Body of pancreas (tissue), 4 donors: Measurements from ENCODE around the gene POLR1A. TPM values are rescaled to one million over a fixed set of nuclear protein-coding genes. Genes with fewer than 3 reads are reported as not detected.

Experiments
- ATAC-seq: fragments of 150-250 bp; one replicate; pipeline ENCODE4 v1.9.1; 2016
- DNase-seq, 4 donors: peaks; one replicate each; pipeline ENCODE4 v3.0.0-alpha.2; 2019
- H3K27ac ChIP-seq, 4 donors: fragments of 200-600 bp; sonication (generic); 1 replicate in 3 of 4; 2 replicates in 1 of 4; pipeline versions ENCODE4 v1.5.1 to v1.6.1; 2016 to 2019; ENCODE audit warnings: mild to moderate bottlenecking in 1 of 4, mixed read lengths in 1 of 4, moderate library complexity in 1 of 4
- H3K27me3 ChIP-seq, 2 donors: fragments of 200-600 bp; sonication (generic); one replicate each; pipeline ENCODE4 v1.6.0; 2016; ENCODE audit warnings: mild to moderate bottlenecking in 1 of 2
- H3K36me3 ChIP-seq, 2 donors: fragments of 200-600 bp; sonication (generic); replicated peaks in 1 of 2; 2 replicates each; pipeline ENCODE4 v1.5.1; 2016; ENCODE audit warnings: low read depth in 2 of 2; ENCODE audit not compliant: insufficient read depth in 1 of 2
- H3K4me1 ChIP-seq: fragments of 200-600 bp; sonication (generic); one replicate; pipeline ENCODE4 v1.6.0; 2016
- H3K4me3 ChIP-seq, 2 donors: fragments of 200-600 bp; sonication (generic); 1 replicate in 1 of 2; 2 replicates in 1 of 2; pipeline ENCODE4 v1.5.1; 2016 to 2019
- H3K9me3 ChIP-seq, 3 donors: fragments of 200-600 bp; sonication (generic); 1 replicate in 2 of 3; 2 replicates in 1 of 3; pipeline ENCODE4 v1.5.1; 2016
- POLR2A ChIP-seq, 3 donors: fragments of 450-650 bp; IDR thresholded peaks; one replicate each; pipeline ENCODE4 v1.6.1; 2016; ENCODE audit warnings: antibody characterized with exemption in 3 of 3, mild to moderate bottlenecking in 2 of 3
- WGBS, 2 donors: methylation state at CpG; one replicate each; pipeline ENCODE4 v1.1.5; 2017; 5-methylcytosine and 5-hydroxymethylcytosine counted together
- intact Hi-C: fragments of 100-400 bp; cut with DNase I; formaldehyde crosslinking; loops from one replicate; pipeline ENCODE4 v1.15.1; 2023
- total RNA-seq, 2 donors: library from RNA; depleted of rRNA; stranded (reverse); fragments of >200 nt; gene quantifications; one replicate each; pipeline ENCODE4 v1.1.0, GENCODE V29; 2016
- TF ChIP-seq, protein P1 (sequence below), 7 experiments: fragments of 450-650 bp in 4 of 7; fragments of 200-600 bp in 3 of 7; sonication (generic) in 3 of 7; IDR thresholded peaks; one replicate each; pipeline ENCODE4 v1.5.1; 2016 to 2019; ENCODE audit warnings: antibody characterized with exemption in 7 of 7

The POLR1A gene
- total RNA-seq, 2 donors from 2014 or later: 18.7 to 36.6 TPM

DNA sequence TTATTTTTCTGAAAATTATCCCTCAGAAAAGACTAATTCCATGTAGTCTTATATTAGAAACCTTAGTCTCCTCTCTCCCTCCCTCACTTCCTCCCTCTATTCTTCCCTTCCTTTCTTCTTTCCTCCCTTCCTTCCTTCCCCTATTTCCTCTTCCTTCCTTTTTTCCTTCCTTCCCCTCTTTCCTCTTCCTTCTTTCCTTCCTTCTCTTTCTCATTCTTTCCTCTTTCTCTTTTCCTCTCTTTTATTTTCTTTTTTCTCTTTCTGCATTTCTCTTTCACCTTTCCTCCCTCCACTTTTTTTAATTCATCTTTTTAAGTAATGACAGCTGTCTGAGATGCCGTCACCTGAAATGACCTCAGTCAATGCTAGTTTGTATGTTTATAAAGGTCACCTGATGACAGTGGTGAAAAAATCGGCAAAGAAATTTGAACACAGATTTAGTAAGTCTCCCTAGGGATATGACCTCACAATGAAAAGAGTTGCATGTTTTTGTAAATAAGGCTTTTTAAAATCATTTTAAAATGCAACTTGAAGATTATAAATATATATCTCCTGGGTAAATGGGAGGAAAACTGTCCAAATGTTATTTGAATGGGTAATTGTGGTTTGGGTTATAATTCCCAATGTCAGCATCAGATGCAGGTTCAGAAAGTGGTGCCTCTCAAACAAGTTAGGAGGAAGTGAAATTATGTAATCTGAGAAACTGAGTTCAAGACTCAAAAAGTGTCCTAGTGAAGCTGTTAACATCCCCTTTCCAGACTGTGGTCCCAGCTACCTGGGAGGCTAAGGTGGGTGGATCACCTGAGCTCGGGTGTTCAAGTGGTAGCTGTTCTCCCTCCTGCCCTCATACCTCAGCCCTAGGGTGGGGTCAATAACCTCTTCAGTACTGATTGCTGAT lies 126.6 kb downstream of the POLR1A start:
- DNase-seq: no peak

GRCh38 chr2:85976106-85976920 lies 129.4 kb downstream of the POLR1A start:
- TF ChIP-seq, protein P1, sequence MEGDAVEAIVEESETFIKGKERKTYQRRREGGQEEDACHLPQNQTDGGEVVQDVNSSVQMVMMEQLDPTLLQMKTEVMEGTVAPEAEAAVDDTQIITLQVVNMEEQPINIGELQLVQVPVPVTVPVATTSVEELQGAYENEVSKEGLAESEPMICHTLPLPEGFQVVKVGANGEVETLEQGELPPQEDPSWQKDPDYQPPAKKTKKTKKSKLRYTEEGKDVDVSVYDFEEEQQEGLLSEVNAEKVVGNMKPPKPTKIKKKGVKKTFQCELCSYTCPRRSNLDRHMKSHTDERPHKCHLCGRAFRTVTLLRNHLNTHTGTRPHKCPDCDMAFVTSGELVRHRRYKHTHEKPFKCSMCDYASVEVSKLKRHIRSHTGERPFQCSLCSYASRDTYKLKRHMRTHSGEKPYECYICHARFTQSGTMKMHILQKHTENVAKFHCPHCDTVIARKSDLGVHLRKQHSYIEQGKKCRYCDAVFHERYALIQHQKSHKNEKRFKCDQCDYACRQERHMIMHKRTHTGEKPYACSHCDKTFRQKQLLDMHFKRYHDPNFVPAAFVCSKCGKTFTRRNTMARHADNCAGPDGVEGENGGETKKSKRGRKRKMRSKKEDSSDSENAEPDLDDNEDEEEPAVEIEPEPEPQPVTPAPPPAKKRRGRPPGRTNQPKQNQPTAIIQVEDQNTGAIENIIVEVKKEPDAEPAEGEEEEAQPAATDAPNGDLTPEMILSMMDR (IDR thresholded peaks at IDR 0.05): no peak
- no peak for TF ChIP-seq POLR2A (IDR thresholded peaks at IDR 0.05)
- Histone ChIP-seq H3K27ac (no peak overlapping the region), H3K9me3 (no peaks in the 10 kb centered on the region), H3K4me1 (peaks cover 33% of the 10 kb centered on the region), H3K36me3 (no peaks in the 10 kb centered on the region), H3K4me3 (no peak overlapping the region), H3K27me3 (no peaks in the 10 kb centered on the region)
- intact Hi-C loops: no loop called here
- ATAC-seq (no peak), DNase-seq (peak in 1 of 4 donors; percentile 35)
- 79 to 85% methylated on average over 7 to 9 of the region's 9 CpGs for WGBS, 2 donors

More for the DNA sequence above, 126.6 kb downstream of the POLR1A start:
- Histone ChIP-seq H3K4me1 (peaks cover 33% of the 10 kb centered on the region), H3K27me3 (no peaks in the 10 kb centered on the region), H3K9me3 (no peaks in the 10 kb centered on the region), H3K36me3 (no peaks in the 10 kb centered on the region), H3K27ac (peak overlapping the region in 2 of 4 donors; percentile 23), H3K4me3 (no peak overlapping the region)
- WGBS, 2 donors: 39 to 43% methylated on average over 3 of the region's 3 CpGs
- no peak for TF ChIP-seq POLR2A (IDR thresholded peaks at IDR 0.05)
- TF ChIP-seq, protein P1 (IDR thresholded peaks at IDR 0.05): no peak
- ATAC-seq: no peak
- intact Hi-C loops: no loop called here

DNA sequence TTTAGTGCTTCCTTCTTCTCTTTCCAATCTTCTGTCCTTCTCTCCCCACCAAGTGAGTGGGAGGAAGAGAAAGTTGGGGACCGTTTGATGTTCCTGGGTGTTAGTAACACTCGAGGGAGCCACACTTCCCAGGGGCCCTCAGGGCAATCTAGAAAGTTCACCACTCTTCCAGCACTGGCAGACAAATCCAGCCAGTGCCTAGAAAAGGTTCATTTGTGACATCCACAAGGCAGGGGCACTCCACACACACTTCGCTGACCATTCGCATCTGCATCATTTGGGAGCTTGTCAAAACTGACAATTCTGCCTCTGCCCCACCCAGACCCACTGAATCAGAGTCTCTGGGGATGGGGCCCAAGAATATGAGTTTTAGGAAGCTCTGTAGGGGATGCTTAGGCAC lies 130.1 kb downstream of the POLR1A start:
- no peaks in the 10 kb centered on the region for H3K9me3 ChIP-seq
- intact Hi-C loops: no loop called here
- H3K27me3 ChIP-seq: no peaks in the 10 kb centered on the region
- H3K36me3 ChIP-seq: no peaks in the 10 kb centered on the region
- 62 to 68% methylated on average over 4 of the region's 4 CpGs for WGBS, 2 donors
- peaks cover 33% of the 10 kb centered on the region for H3K4me1 ChIP-seq
- DNase-seq (no peak), ATAC-seq (no peak)
- no peak overlapping the region for H3K4me3 ChIP-seq
- TF ChIP-seq POLR2A (IDR thresholded peaks at IDR 0.05): no peak
- TF ChIP-seq, protein P1 (IDR thresholded peaks at IDR 0.05): no peak
- H3K27ac ChIP-seq: no peak overlapping the region

- intact Hi-C loops: no loop called here
- DNase-seq: no peak
- peaks cover 31% of the 10 kb centered on the region for H3K4me1 ChIP-seq
Observed at GRCh38 chr2:85974390-85974789, 131.3 kb downstream of the POLR1A start.

More at GRCh38 chr2:85974390-85974789, 131.3 kb downstream of the POLR1A start:
- 81% methylated on average over 1 of the region's 1 CpG for WGBS, 2 donors
- Histone ChIP-seq H3K9me3 (no peaks in the 10 kb centered on the region), H3K36me3 (no peaks in the 10 kb centered on the region), H3K4me3 (no peak overlapping the region), H3K27me3 (no peaks in the 10 kb centered on the region), H3K27ac (no peak overlapping the region)
- no peak for ATAC-seq
- TF ChIP-seq POLR2A (IDR thresholded peaks at IDR 0.05): no peak
- TF ChIP-seq, protein P1 (IDR thresholded peaks at IDR 0.05): no peak
